ENCODE data around the gene ZG16. TPM values are rescaled to one million over a fixed set of nuclear protein-coding genes. Genes with fewer than 3 reads are reported as not detected.
"Not testable (repeated sequence)": the region's sequence is repeated elsewhere in the genome, so short reads cannot be mapped to it uniquely, and the experiment has no call there.

ZG16 gene
- total and polyA plus RNA-seq, 9 of the 15 experiments (the other 6 are each of a cell fraction or from before 2014, with no cell fraction given): 0.04 TPM; not detected in 8

GRCh38 chr16:29783094-29783953 lies 5.3 kb downstream of the ZG16 start (continued):
- TF ChIP-seq DIDO1 (tag; IDR thresholded peaks at IDR 0.05; ENCODE audit: low read depth) (peak; percentile 78; the same call in 1 of the 2 replicates), BCL6 (CRISPR knock-in tag; IDR thresholded peaks at IDR 0.05) (peak; percentile 88), HDAC2 (IDR thresholded peaks at IDR 0.05) (peak; percentile 88), ZFP1 (CRISPR knock-in tag; IDR thresholded peaks at IDR 0.05) (peak; percentile 67; the same call in 1 of the 2 replicates), ZNF449 (CRISPR knock-in tag; IDR thresholded peaks at IDR 0.05) (peak; percentile 97), ZNF324 (CRISPR knock-in tag; IDR thresholded peaks at IDR 0.05) (peak; percentile 42; the same call in 1 of the 2 replicates), STAT5B (CRISPR knock-in tag; IDR thresholded peaks at IDR 0.05) (0 out of 2 replicates have a peak, but pooled peaks have one; percentile 43), ILK (tag; IDR thresholded peaks at IDR 0.05; ENCODE audit: borderline replicate concordance, low read depth) (peak; percentile 74; the same call in 1 of the 2 replicates), ZNF76 (CRISPR knock-in tag; IDR thresholded peaks at IDR 0.05; ENCODE audit: borderline replicate concordance) (peak; percentile 84; the same call in 1 of the 2 replicates), MYC (CRISPR knock-in tag; IDR thresholded peaks at IDR 0.05; ENCODE audit: borderline replicate concordance, low read depth) (peak; percentile 80), ATF1 (tag; IDR thresholded peaks at IDR 0.05) (peak; percentile 81), TSHZ1 (CRISPR knock-in tag; IDR thresholded peaks at IDR 0.05) (peak; percentile 85)
- TF ChIP-seq, protein P1, sequence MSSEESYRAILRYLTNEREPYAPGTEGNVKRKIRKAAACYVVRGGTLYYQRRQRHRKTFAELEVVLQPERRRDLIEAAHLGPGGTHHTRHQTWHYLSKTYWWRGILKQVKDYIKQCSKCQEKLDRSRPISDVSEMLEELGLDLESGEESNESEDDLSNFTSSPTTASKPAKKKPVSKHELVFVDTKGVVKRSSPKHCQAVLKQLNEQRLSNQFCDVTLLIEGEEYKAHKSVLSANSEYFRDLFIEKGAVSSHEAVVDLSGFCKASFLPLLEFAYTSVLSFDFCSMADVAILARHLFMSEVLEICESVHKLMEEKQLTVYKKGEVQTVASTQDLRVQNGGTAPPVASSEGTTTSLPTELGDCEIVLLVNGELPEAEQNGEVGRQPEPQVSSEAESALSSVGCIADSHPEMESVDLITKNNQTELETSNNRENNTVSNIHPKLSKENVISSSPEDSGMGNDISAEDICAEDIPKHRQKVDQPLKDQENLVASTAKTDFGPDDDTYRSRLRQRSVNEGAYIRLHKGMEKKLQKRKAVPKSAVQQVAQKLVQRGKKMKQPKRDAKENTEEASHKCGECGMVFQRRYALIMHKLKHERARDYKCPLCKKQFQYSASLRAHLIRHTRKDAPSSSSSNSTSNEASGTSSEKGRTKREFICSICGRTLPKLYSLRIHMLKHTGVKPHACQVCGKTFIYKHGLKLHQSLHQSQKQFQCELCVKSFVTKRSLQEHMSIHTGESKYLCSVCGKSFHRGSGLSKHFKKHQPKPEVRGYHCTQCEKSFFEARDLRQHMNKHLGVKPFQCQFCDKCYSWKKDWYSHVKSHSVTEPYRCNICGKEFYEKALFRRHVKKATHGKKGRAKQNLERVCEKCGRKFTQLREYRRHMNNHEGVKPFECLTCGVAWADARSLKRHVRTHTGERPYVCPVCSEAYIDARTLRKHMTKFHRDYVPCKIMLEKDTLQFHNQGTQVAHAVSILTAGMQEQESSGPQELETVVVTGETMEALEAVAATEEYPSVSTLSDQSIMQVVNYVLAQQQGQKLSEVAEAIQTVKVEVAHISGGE (CRISPR knock-in tag; IDR thresholded peaks at IDR 0.05): peak in 1 of 3 experiments; percentile 83; a peak in 2 of 6 replicates
- not testable (repeated sequence) for TF ChIP-seq MYC (IDR thresholded peaks at IDR 0.05; ENCODE audit: low read depth, low read length); ATF1 (CRISPR knock-in tag; IDR thresholded peaks at IDR 0.05)
